DMS 273 (cell line): ENCODE data around the gene STAC2.
"Not testable (repeated sequence)": the region's sequence is repeated elsewhere in the genome, so short reads cannot be mapped to it uniquely, and the experiment has no call there.

Experiments
- DNase-seq: peaks from one replicate; lab custom pipeline; 2025; ENCODE audit not compliant: unreplicated experiment; lab: John Stamatoyannopoulos, UW

Gene STAC2

GRCh38 chr17:39191750-39192510 is 33.8 kb downstream of the STAC2 start:
- no peak for DNase-seq

GRCh38 chr17:39187152-39187830 is 38.5 kb downstream of the STAC2 start:
- no peak for DNase-seq

GRCh38 chr17:39186481-39187002 is 39.2 kb downstream of the STAC2 start:
- DNase-seq: peak; percentile 62

- no peak for DNase-seq
These were observed 42.0 kb downstream of the STAC2 start for GRCh38 chr17:39183720-39184119.

GRCh38 chr17:39183045-39183444 is 42.7 kb downstream of the STAC2 start:
- DNase-seq: no peak

- no peak for DNase-seq
These were observed 44.4 kb downstream of the STAC2 start for GRCh38 chr17:39181303-39181702.

GRCh38 chr17:39178536-39178935 is 47.2 kb downstream of the STAC2 start:
- DNase-seq: no peak

- peak; percentile 49 for DNase-seq
These were observed 48.5 kb downstream of the STAC2 start for GRCh38 chr17:39177256-39177655.

- no peak for DNase-seq
These were observed 50.1 kb downstream of the STAC2 start for GRCh38 chr17:39175695-39176093.

- peak; percentile 92 for DNase-seq
These were observed 50.6 kb downstream of the STAC2 start for GRCh38 chr17:39174920-39175694.

GRCh38 chr17:39173526-39174274 is 52.0 kb downstream of the STAC2 start:
- peak; percentile 44 for DNase-seq

GRCh38 chr17:39173080-39173479 is 52.7 kb downstream of the STAC2 start:
- DNase-seq: no peak

GRCh38 chr17:39171933-39172332 is 53.8 kb downstream of the STAC2 start:
- no peak for DNase-seq

GRCh38 chr17:39170558-39170957 is 55.2 kb downstream of the STAC2 start:
- no peak for DNase-seq

- no peak for DNase-seq
These were observed 55.6 kb downstream of the STAC2 start for GRCh38 chr17:39170109-39170508.

- DNase-seq: no peak
These were observed 56.2 kb downstream of the STAC2 start for GRCh38 chr17:39169518-39169917.

- DNase-seq: no peak
These were observed 56.6 kb downstream of the STAC2 start for GRCh38 chr17:39169101-39169500.

- DNase-seq: not testable (repeated sequence)
These were observed 57.2 kb downstream of the STAC2 start for GRCh38 chr17:39168503-39168902.

GRCh38 chr17:39167476-39167875 is 58.3 kb downstream of the STAC2 start:
- DNase-seq: peak; percentile 73

- no peak for DNase-seq
These were observed 59.1 kb downstream of the STAC2 start for GRCh38 chr17:39166437-39167335.
